MG63 (cell line): ENCODE results near the gene HOXA5. TPM values are rescaled to one million over a fixed set of nuclear protein-coding genes. Genes with fewer than 3 reads are reported as not detected.

ENCODE experiments used
- DNase-seq: peaks from one replicate; pipeline ENCODE4 v3.0.0-alpha.2; 2020
- H3K27me3 ChIP-seq: fragments of 250-450 bp; sonication (Bioruptor Pico); 2 replicates; pipeline ENCODE4 v1.5.1; 2020; ENCODE audit warnings: mild to moderate bottlenecking, moderate library complexity
- H3K36me3 ChIP-seq: fragments of 250-450 bp; sonication (Bioruptor Pico); 2 replicates; pipeline ENCODE4 v1.5.1; 2020; ENCODE audit warnings: mild to moderate bottlenecking, moderate library complexity
- H3K4me3 ChIP-seq: fragments of 250-450 bp; sonication (Bioruptor Pico); 2 replicates; pipeline ENCODE4 v1.5.1; 2020; ENCODE audit warnings: mild to moderate bottlenecking, moderate library complexity
- H3K9me3 ChIP-seq: fragments of 250-450 bp; sonication (Bioruptor Pico); 2 replicates; pipeline ENCODE4 v1.5.1; 2020; ENCODE audit warnings: mild to moderate bottlenecking, moderate library complexity
- total RNA-seq: library from RNA; depleted of rRNA; stranded (reverse); fragments of >200 nt; shearing (Covaris generic); gene quantifications from 2 replicates; pipeline ENCODE4 v1.2.3, GENCODE V29; 2014; ENCODE audit warnings: low replicate concordance; rRNA removed

HOXA5 gene
- total RNA-seq, 1 experiment from 2014 or later = 1.7 TPM

GRCh38 chr7:27095050-27095896, 48.2 kb downstream of the HOXA5 start:
- H3K4me3 ChIP-seq = peak overlapping the region; percentile 68
- no peaks in the 10 kb centered on the region for H3K9me3 ChIP-seq
- H3K27me3 ChIP-seq = no peaks in the 10 kb centered on the region
- H3K36me3 ChIP-seq = peaks cover 9% of the 10 kb centered on the region
- no peak for DNase-seq

- H3K27me3 ChIP-seq = no peaks in the 10 kb centered on the region
- H3K36me3 ChIP-seq = peaks cover 7% of the 10 kb centered on the region
- DNase-seq = no peak
- no peaks in the 10 kb centered on the region for H3K9me3 ChIP-seq
- no peak overlapping the region for H3K4me3 ChIP-seq
Observed at GRCh38 chr7:27094304-27095049, 49.0 kb downstream of the HOXA5 start.

GRCh38 chr7:27093184-27093895, 50.1 kb downstream of the HOXA5 start:
- DNase-seq = no peak
- H3K36me3 ChIP-seq = no peaks in the 10 kb centered on the region
- H3K27me3 ChIP-seq = no peaks in the 10 kb centered on the region
- H3K9me3 ChIP-seq = no peaks in the 10 kb centered on the region
- H3K4me3 ChIP-seq = no peak overlapping the region

GRCh38 chr7:27092819-27093110, 50.7 kb downstream of the HOXA5 start:
- no peaks in the 10 kb centered on the region for H3K36me3 ChIP-seq
- no peaks in the 10 kb centered on the region for H3K27me3 ChIP-seq
- DNase-seq = no peak
- no peak overlapping the region for H3K4me3 ChIP-seq
- H3K9me3 ChIP-seq = no peaks in the 10 kb centered on the region

- Histone ChIP-seq H3K27me3 (no peaks in the 10 kb centered on the region), H3K9me3 (no peaks in the 10 kb centered on the region), H3K36me3 (no peaks in the 10 kb centered on the region), H3K4me3 (no peak overlapping the region)
- DNase-seq = no peak
Observed at GRCh38 chr7:27091941-27092818, 51.3 kb downstream of the HOXA5 start.

- no peak overlapping the region for H3K4me3 ChIP-seq
- no peaks in the 10 kb centered on the region for H3K36me3 ChIP-seq
- no peaks in the 10 kb centered on the region for H3K9me3 ChIP-seq
- DNase-seq = no peak
- H3K27me3 ChIP-seq = no peaks in the 10 kb centered on the region
Observed at GRCh38 chr7:27091105-27091504, 52.4 kb downstream of the HOXA5 start.

Other genes starting within 250 kb of the HOXA5 start
- gene HOXA1, start 47.7 kb downstream of the HOXA5 start, total RNA-seq = 0.27 and 1.1 TPM in 2 replicates
- gene HOXA2, start 41.0 kb downstream of the HOXA5 start, total RNA-seq = 0.35 TPM in 1 of 2 replicates, not detected in the other
- gene HOXA4, start 12.9 kb downstream of the HOXA5 start, total RNA-seq = 1.5 TPM in 1 of 2 replicates, not detected in the other
- 0.82 and 5.1 TPM in 2 replicates for gene HOXA6, start 4.1 kb upstream of the HOXA5 start, total RNA-seq
- gene HOXA3, start 8.9 kb upstream of the HOXA5 start, total RNA-seq = 4.3 TPM in 1 of 2 replicates, not detected in the other
- 0.95 and 1.7 TPM in 2 replicates for gene HOXA7, start 13.0 kb upstream of the HOXA5 start, total RNA-seq
- 25.4 and 29.9 TPM in 2 replicates for gene HOXA9, start 21.9 kb upstream of the HOXA5 start, total RNA-seq
- 18.0 and 26.7 TPM in 2 replicates for gene HOXA10, start 30.6 kb upstream of the HOXA5 start, total RNA-seq
- gene HOXA11, start 41.6 kb upstream of the HOXA5 start, total RNA-seq = 3.2 and 3.7 TPM in 2 replicates
- 0.30 and 1.5 TPM in 2 replicates for gene HOXA13, start 56.4 kb upstream of the HOXA5 start, total RNA-seq
- not detected in 2 replicates for gene EVX1, start 99.1 kb upstream of the HOXA5 start, total RNA-seq